SU-DHL-6 (cell line): ENCODE data around the gene LDLRAD2.
"Not testable (repeated sequence)": the region's sequence is repeated elsewhere in the genome, so short reads cannot be mapped to it uniquely, and the experiment has no call there.

Experiments used
- H2AFZ ChIP-seq: fragments of 200-600 bp; sonication (generic); 2 replicates; pipeline ENCODE4 v1.6.1; 2014; ENCODE audit warnings: low read depth, mild to moderate bottlenecking, moderate library complexity, mixed read lengths, antibody characterized with exemption, low read length; ENCODE audit not compliant: severe bottlenecking
- H3F3A ChIP-seq: fragments of 200-600 bp; shearing (Covaris generic); 2 replicates; pipeline ENCODE4 v1.6.0; 2016; ENCODE audit warnings: antibody characterized with exemption, mild to moderate bottlenecking; ENCODE audit not compliant: insufficient read depth
- H3K27ac ChIP-seq: fragments of 200-600 bp; sonication (generic); 2 replicates; pipeline ENCODE4 v1.5.1; 2016; ENCODE audit warnings: low read depth, mild to moderate bottlenecking, low read length, moderate library complexity, mixed read lengths
- H3K27me3 ChIP-seq: fragments of 200-600 bp; sonication (generic), shearing (Covaris generic); 2 replicates; pipeline ENCODE4 v1.6.0; 2014; ENCODE audit warnings: mild to moderate bottlenecking, low read length
- H3K36me3 ChIP-seq: fragments of 200-600 bp; sonication (generic); 2 replicates; pipeline ENCODE4 v1.6.1; 2014; ENCODE audit warnings: mild to moderate bottlenecking, low read length, mixed read lengths
- H3K4me2 ChIP-seq: fragments of 300-600, 200-600 bp; shearing (Covaris generic), sonication (generic); 2 replicates; pipeline ENCODE4 v1.6.0; 2014; ENCODE audit warnings: low read length, low read depth, mild to moderate bottlenecking; ENCODE audit not compliant: poor library complexity, severe bottlenecking
- H3K4me3 ChIP-seq: fragments of 200-600 bp; sonication (generic); 2 replicates; pipeline ENCODE4 v1.5.1; 2014; ENCODE audit warnings: antibody characterized with exemption, low read length, mild to moderate bottlenecking, mixed read lengths; ENCODE audit not compliant: insufficient read depth, poor library complexity, severe bottlenecking
- H3K79me2 ChIP-seq: fragments of 200-600 bp; sonication (generic); 2 replicates; pipeline ENCODE4 v1.6.1; 2014; ENCODE audit warnings: mild to moderate bottlenecking, low read length, moderate library complexity; ENCODE audit not compliant: insufficient read depth
- H3K9ac ChIP-seq: fragments of 200-600 bp; sonication (generic); 2 replicates; pipeline ENCODE4 v1.7.0; 2014; ENCODE audit warnings: mild to moderate bottlenecking, low read length
- H3K9me2 ChIP-seq: fragments of 200-600 bp; sonication (generic); replicated peaks from 2 replicates; pipeline ENCODE4 v1.6.1; 2014; ENCODE audit warnings: low read length; ENCODE audit not compliant: insufficient read depth
- H3K9me3 ChIP-seq: fragments of 200-600 bp; sonication (generic); 2 replicates; pipeline ENCODE4 v1.6.1; 2014; ENCODE audit warnings: low read length, mixed read lengths; ENCODE audit not compliant: insufficient read depth
- H4K20me1 ChIP-seq: fragments of 200-600 bp; sonication (generic); 2 replicates; pipeline ENCODE4 v1.6.1; 2014; ENCODE audit warnings: low read depth, mild to moderate bottlenecking, antibody characterized with exemption, low read length, moderate library complexity, mixed read lengths
- EZH2phosphoT487 ChIP-seq: fragments of 200-600 bp; sonication (generic), shearing (Covaris generic); conservative IDR thresholded peaks from 2 replicates; pipeline ENCODE4 v1.6.1; 2018; ENCODE audit warnings: mild to moderate bottlenecking, antibody characterized with exemption, low read length, moderate library complexity, mixed read lengths
- TF ChIP-seq, protein P1 (sequence below): fragments of 200-600 bp; sonication (generic); IDR thresholded peaks from one replicate; pipeline ENCODE4 v1.5.1; 2017; ENCODE audit warnings: antibody characterized with exemption, mild to moderate bottlenecking, low read length, moderate library complexity; ENCODE audit not compliant: insufficient read depth, poor library complexity, severe bottlenecking

The LDLRAD2 gene

GRCh38 chr1:21824926-21825325, 12.9 kb downstream of the LDLRAD2 start:
- Histone ChIP-seq H4K20me1 (no peaks in the 10 kb centered on the region), H2AFZ (no peak overlapping the region), H3K79me2 (no peaks in the 10 kb centered on the region), H3K4me2 (no peak overlapping the region), H3K9ac (no peak overlapping the region), H3K4me3 (no peak overlapping the region), H3K9me2 (no peaks in the 10 kb centered on the region), H3F3A (no peaks in the 10 kb centered on the region), H3K27ac (no peak overlapping the region), H3K9me3 (no peaks in the 10 kb centered on the region), H3K36me3 (no peaks in the 10 kb centered on the region), H3K27me3 (no peaks in the 10 kb centered on the region)
- TF ChIP-seq, protein P1, sequence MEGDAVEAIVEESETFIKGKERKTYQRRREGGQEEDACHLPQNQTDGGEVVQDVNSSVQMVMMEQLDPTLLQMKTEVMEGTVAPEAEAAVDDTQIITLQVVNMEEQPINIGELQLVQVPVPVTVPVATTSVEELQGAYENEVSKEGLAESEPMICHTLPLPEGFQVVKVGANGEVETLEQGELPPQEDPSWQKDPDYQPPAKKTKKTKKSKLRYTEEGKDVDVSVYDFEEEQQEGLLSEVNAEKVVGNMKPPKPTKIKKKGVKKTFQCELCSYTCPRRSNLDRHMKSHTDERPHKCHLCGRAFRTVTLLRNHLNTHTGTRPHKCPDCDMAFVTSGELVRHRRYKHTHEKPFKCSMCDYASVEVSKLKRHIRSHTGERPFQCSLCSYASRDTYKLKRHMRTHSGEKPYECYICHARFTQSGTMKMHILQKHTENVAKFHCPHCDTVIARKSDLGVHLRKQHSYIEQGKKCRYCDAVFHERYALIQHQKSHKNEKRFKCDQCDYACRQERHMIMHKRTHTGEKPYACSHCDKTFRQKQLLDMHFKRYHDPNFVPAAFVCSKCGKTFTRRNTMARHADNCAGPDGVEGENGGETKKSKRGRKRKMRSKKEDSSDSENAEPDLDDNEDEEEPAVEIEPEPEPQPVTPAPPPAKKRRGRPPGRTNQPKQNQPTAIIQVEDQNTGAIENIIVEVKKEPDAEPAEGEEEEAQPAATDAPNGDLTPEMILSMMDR: no peak
- no peak for TF ChIP-seq EZH2phosphoT487

- TF ChIP-seq, protein P1: no peak
- TF ChIP-seq EZH2phosphoT487: no peak
- no peaks in the 10 kb centered on the region for H3K36me3 ChIP-seq
- H3K9me2 ChIP-seq: no peaks in the 10 kb centered on the region
- no peak overlapping the region for H3K9ac ChIP-seq
- H3K79me2 ChIP-seq: no peaks in the 10 kb centered on the region
- H2AFZ ChIP-seq: no peak overlapping the region
- no peaks in the 10 kb centered on the region for H3K9me3 ChIP-seq
- no peak overlapping the region for H3K4me3 ChIP-seq
- no peak overlapping the region for H3K4me2 ChIP-seq
- no peaks in the 10 kb centered on the region for H4K20me1 ChIP-seq
- H3K27me3 ChIP-seq: no peaks in the 10 kb centered on the region
- no peaks in the 10 kb centered on the region for H3F3A ChIP-seq
- no peak overlapping the region for H3K27ac ChIP-seq
These were observed 13.3 kb downstream of the LDLRAD2 start for GRCh38 chr1:21825393-21825792.

- not testable (repeated sequence) for H3K4me2 ChIP-seq, H3K27ac ChIP-seq, H3K4me3 ChIP-seq, H4K20me1 ChIP-seq, H3F3A ChIP-seq, H3K79me2 ChIP-seq, H3K36me3 ChIP-seq, H3K9ac ChIP-seq, H3K9me3 ChIP-seq, H2AFZ ChIP-seq, H3K27me3 ChIP-seq, H3K9me2 ChIP-seq
These were observed 14.6 kb downstream of the LDLRAD2 start for GRCh38 chr1:21826694-21827093.

- H3K36me3 ChIP-seq: no peaks in the 10 kb centered on the region
- no peak overlapping the region for H3K4me3 ChIP-seq
- H2AFZ ChIP-seq: no peak overlapping the region
- no peaks in the 10 kb centered on the region for H3K9me3 ChIP-seq
- no peak for TF ChIP-seq EZH2phosphoT487
- TF ChIP-seq, protein P1: no peak
- H3F3A ChIP-seq: no peaks in the 10 kb centered on the region
- H3K9me2 ChIP-seq: no peaks in the 10 kb centered on the region
- no peaks in the 10 kb centered on the region for H3K79me2 ChIP-seq
- H4K20me1 ChIP-seq: no peaks in the 10 kb centered on the region
- no peak overlapping the region for H3K9ac ChIP-seq
- no peaks in the 10 kb centered on the region for H3K27me3 ChIP-seq
- H3K27ac ChIP-seq: no peak overlapping the region
- no peak overlapping the region for H3K4me2 ChIP-seq
These were observed 15.1 kb downstream of the LDLRAD2 start for GRCh38 chr1:21827141-21827679.
